ENCODE measurements around the gene MAP7D2. TPM values are rescaled to one million over a fixed set of nuclear protein-coding genes. Genes with fewer than 3 reads are reported as not detected.
A peak's percentile ranks its signal among the peaks of the same experiment; 100 is the strongest.

MAP7D2 gene
- total RNA-seq, 1 experiment from 2014 or later: 7.6 TPM

GRCh38 chrX:20116087-20116576, 575 bp downstream of the MAP7D2 start:
- ATAC-seq (peak; percentile 52), DNase-seq (ENCODE audit: low read depth, low spot score) (no peak)
- in situ Hi-C loops (cut with HindIII; ENCODE audit: low pct_unique_long_range_greater_than_20kb, low sequenced_read_pairs): no loop called here
- Histone ChIP-seq H3K27me3 (ENCODE audit: control insufficient read depth, insufficient read depth, low read length) (no peaks in the 10 kb centered on the region), H3K4me3 (ENCODE audit: low read depth in 2 of 2, low read length in 2 of 2) (peak overlapping the region; percentile 45 to 48), H3K27ac (ENCODE audit: low read length) (no peak overlapping the region; the same call in 1 of the 2 replicates), H3K36me3 (ENCODE audit: control insufficient read depth, insufficient read depth, low read length) (no peaks in the 10 kb centered on the region), H3K9me3 (ENCODE audit: control insufficient read depth, insufficient read depth, low read depth, low read length) (no peaks in the 10 kb centered on the region), H3K4me1 (ENCODE audit: control insufficient read depth, insufficient read depth, low read length) (no peaks in the 10 kb centered on the region)
- no peak for TF ChIP-seq POLR2AphosphoS5 (IDR thresholded peaks at IDR 0.05; ENCODE audit: low read depth, low read length)
- no peak for TF ChIP-seq REST (IDR thresholded peaks at IDR 0.05; ENCODE audit: insufficient read depth in 1 of 2, low read depth in 2 of 2, low read length in 1 of 2)
- no peak for TF ChIP-seq TCF7L2 (IDR thresholded peaks at IDR 0.05; ENCODE audit: low read depth, low read length)
- ChIA-PET CTCF (no interaction called here), POLR2A (no interaction called here)
- BruUV-seq (replicated peaks): no TSS peak
- intact Hi-C loops (cut with micrococcal nuclease; ENCODE audit: unreplicated experiment): no loop called here

- DNase-seq (ENCODE audit: low read depth, low spot score) (no peak), ATAC-seq (no peak)
- TF ChIP-seq POLR2AphosphoS5 (IDR thresholded peaks at IDR 0.05; ENCODE audit: low read depth, low read length) (no peak), SIN3A (IDR thresholded peaks at IDR 0.05; ENCODE audit: borderline replicate concordance, insufficient read depth, low read depth, low read length) (no peak), CTCF (IDR thresholded peaks at IDR 0.05) (no peak), TCF7L2 (IDR thresholded peaks at IDR 0.05; ENCODE audit: low read depth, low read length) (no peak), REST (IDR thresholded peaks at IDR 0.05; ENCODE audit: insufficient read depth in 1 of 2, low read depth in 2 of 2, low read length in 1 of 2) (no peak)
- BruUV-seq (replicated peaks): no TSS peak
- H3K9me3 ChIP-seq (ENCODE audit: control insufficient read depth, insufficient read depth, low read depth, low read length): no peaks in the 10 kb centered on the region
- intact Hi-C loops (cut with micrococcal nuclease; ENCODE audit: unreplicated experiment) (no loop called here), in situ Hi-C loops (cut with HindIII; ENCODE audit: low pct_unique_long_range_greater_than_20kb, low sequenced_read_pairs) (no loop called here)
- CTCF ChIA-PET: no interaction called here
- no peak overlapping the region for H3K4me3 ChIP-seq (ENCODE audit: low read depth in 2 of 2, low read length in 2 of 2)
- POLR2A ChIA-PET: no interaction called here
- no peak overlapping the region for H3K27ac ChIP-seq (ENCODE audit: low read length)
- no peaks in the 10 kb centered on the region for H3K27me3 ChIP-seq (ENCODE audit: control insufficient read depth, insufficient read depth, low read length)
- H3K36me3 ChIP-seq (ENCODE audit: control insufficient read depth, insufficient read depth, low read length): no peaks in the 10 kb centered on the region
- H3K4me1 ChIP-seq (ENCODE audit: control insufficient read depth, insufficient read depth, low read length): no peaks in the 10 kb centered on the region
Measured at GRCh38 chrX:20112022-20112774, 4.5 kb downstream of the MAP7D2 start.

Measured in Panc1 (cell line).